Naive thymus-derived CD4-positive, alpha-beta T cell (primary cell): ENCODE data around the gene SPRY4. TPM values are rescaled to one million over a fixed set of nuclear protein-coding genes. Genes with fewer than 3 reads are reported as not detected.

Source experiments
- ATAC-seq: fragments of 150-1000 bp; cut with Tn5 transposase; 2 replicates; pipeline ENCODE4 v1.10.0; 2021; ENCODE audit warnings: mild to moderate bottlenecking, moderate library complexity
- CTCF ChIA-PET: fragments of 350-600 bp; sonication (Branson Sonifier 250); formaldehyde crosslinking; loops from one replicate; lab custom pipeline; 2021; ENCODE audit warnings: antibody characterized with exemption; lab: Charles Lee
- POLR2A ChIA-PET: fragments of 350-600 bp; sonication (Branson Sonifier 250); formaldehyde crosslinking; loops from one replicate; lab custom pipeline; 2021; ENCODE audit warnings: antibody characterized with exemption, inconsistent platforms; lab: Charles Lee
- DNase-seq, 9 donors: peaks; one replicate each; pipeline versions ENCODE4 v3.0.0 to v3.0.0-alpha.2; 2020 to 2022; ENCODE audit warnings: mixed read lengths in 1 of 9
- H3K27ac ChIP-seq: one replicate; pipeline ENCODE4 v1.7.0; 2013; ENCODE audit warnings: mild to moderate bottlenecking, low read depth, low read length, moderate library complexity
- H3K27me3 ChIP-seq, 2 donors: one replicate each; pipeline ENCODE4 v1.7.0; 2013; ENCODE audit warnings: low read length in 2 of 2, mild to moderate bottlenecking in 2 of 2, moderate library complexity in 2 of 2; ENCODE audit not compliant: control insufficient read depth in 2 of 2, insufficient read depth in 2 of 2
- H3K36me3 ChIP-seq, 3 experiments: 1 replicate in 2 of 3; 2 replicates in 1 of 3; pipeline ENCODE4 v1.7.0; 2013; ENCODE audit warnings: low read length in 3 of 3, mild to moderate bottlenecking in 3 of 3, moderate library complexity in 1 of 3; ENCODE audit not compliant: insufficient read depth in 3 of 3, control insufficient read depth in 2 of 3
- H3K4me1 ChIP-seq, 2 donors: one replicate each; pipeline ENCODE4 v1.7.0; 2013; ENCODE audit warnings: low read length in 2 of 2, mild to moderate bottlenecking in 2 of 2, moderate library complexity in 1 of 2; ENCODE audit not compliant: control insufficient read depth in 2 of 2, insufficient read depth in 2 of 2
- H3K4me3 ChIP-seq: 2 replicates; pipeline ENCODE4 v1.7.0; 2013; ENCODE audit warnings: mild to moderate bottlenecking, low read length
- H3K9me3 ChIP-seq, 3 experiments: 1 replicate in 2 of 3; 2 replicates in 1 of 3; pipeline ENCODE4 v1.7.0; 2013; ENCODE audit warnings: low read length in 3 of 3; ENCODE audit not compliant: control insufficient read depth in 2 of 3
- H3K27ac Mint-ChIP-seq, 9 donors: one replicate each; pipeline ENCODE4 v1.8.0; 2020 to 2022; ENCODE audit warnings: mixed read lengths in 9 of 9, mild to moderate bottlenecking in 8 of 9, moderate library complexity in 5 of 9, inconsistent platforms in 2 of 9
- H3K27me3 Mint-ChIP-seq, 5 donors: one replicate each; pipeline ENCODE4 v1.8.0; 2021 to 2022; ENCODE audit warnings: mixed read lengths in 5 of 5, mild to moderate bottlenecking in 1 of 5
- H3K36me3 Mint-ChIP-seq, 5 donors: one replicate each; pipeline ENCODE4 v1.8.0; 2020 to 2022; ENCODE audit warnings: mixed read lengths in 5 of 5, mild to moderate bottlenecking in 3 of 5, inconsistent platforms in 1 of 5
- H3K4me1 Mint-ChIP-seq, 7 donors: one replicate each; pipeline ENCODE4 v1.8.0; 2020 to 2022; ENCODE audit warnings: mixed read lengths in 7 of 7, mild to moderate bottlenecking in 3 of 7, inconsistent platforms in 1 of 7
- H3K4me3 Mint-ChIP-seq, 10 donors: one replicate each; pipeline ENCODE4 v1.8.0; 2020 to 2022; ENCODE audit warnings: mild to moderate bottlenecking in 10 of 10, mixed read lengths in 10 of 10, moderate library complexity in 6 of 10, inconsistent platforms in 2 of 10
- H3K9me3 Mint-ChIP-seq, 11 donors: one replicate each; pipeline ENCODE4 v1.8.0; 2020 to 2022; ENCODE audit warnings: mixed read lengths in 11 of 11, mild to moderate bottlenecking in 4 of 11, inconsistent platforms in 1 of 11, moderate library complexity in 1 of 11
- intact Hi-C, 2 donors: fragments of 100-400 bp; cut with micrococcal nuclease; formaldehyde crosslinking; loops; one replicate each; pipeline ENCODE4 v1.15.1; 2023
- polyA plus RNA-seq, 2 donors: library from polyadenylated mRNA; unstranded; fragments of 300-500 nt; fragmentation: Illumina TruSeq; gene quantifications; one replicate each; pipeline ENCODE4 v1.2.3, GENCODE V29; 2021
- total RNA-seq, 6 experiments: library from RNA in 5 of 6; stranded (reverse) in 5 of 6; gene quantifications; 1 replicate in 5 of 6; 2 replicates in 1 of 6; pipeline ENCODE4 v1.2.3 and lab custom pipeline; 2021 to 2026

Gene SPRY4
- total and polyA plus RNA-seq, 7 experiments from 2014 or later = 0.08 to 0.34 (median 0.11) TPM; not detected in 4

DNA sequence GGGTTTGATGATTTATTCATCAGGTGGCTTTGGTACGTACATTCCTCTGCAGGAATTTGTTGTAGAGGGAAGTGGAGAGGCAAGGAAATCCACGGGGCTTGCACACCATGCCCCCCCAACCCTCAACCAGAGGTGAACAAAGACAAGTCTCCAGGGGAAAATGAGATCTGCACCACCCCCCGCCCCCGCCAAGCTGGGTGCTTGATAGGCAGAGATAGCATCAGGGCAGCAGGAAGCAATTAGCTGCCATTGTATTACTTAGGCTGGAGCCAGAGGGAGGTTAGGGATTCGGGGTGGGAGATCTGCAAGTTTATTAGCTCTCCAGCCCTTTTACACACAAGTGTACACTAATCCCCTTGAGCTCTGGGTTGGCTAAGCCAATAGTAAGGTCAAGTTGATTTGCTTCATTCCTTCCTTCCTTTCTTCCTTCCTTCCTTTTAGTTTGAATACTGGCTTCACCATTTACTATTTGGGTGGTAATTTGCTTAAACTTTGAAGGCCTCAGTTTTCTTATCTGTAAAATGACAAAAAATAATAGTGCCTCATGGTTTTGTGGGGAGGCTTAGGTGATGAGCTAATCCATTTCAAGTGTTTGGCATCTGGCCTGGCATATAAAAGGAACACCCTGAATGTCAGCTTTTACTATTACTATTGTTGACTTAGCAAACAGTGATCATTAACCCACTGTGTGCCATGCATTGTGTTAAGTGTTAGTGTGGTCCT lies 34.1 kb downstream of the SPRY4 start:
- Histone ChIP-seq H3K4me1 (no peaks in the 10 kb centered on the region), H3K27me3 (no peaks in the 10 kb centered on the region), H3K27ac (no peak overlapping the region), H3K4me3 (no peak overlapping the region), H3K36me3 (no peaks in the 10 kb centered on the region), H3K9me3 (no peaks in the 10 kb centered on the region)
- CTCF ChIA-PET = no interaction called here
- no peak overlapping the region for H3K27ac Mint-ChIP-seq
- no peak for DNase-seq
- H3K9me3 Mint-ChIP-seq = peaks cover 0 to 2% (median 0%) of the 10 kb centered on the region in 11 donors
- intact Hi-C loops = no loop called here
- peaks cover 0 to 4% (median 0%) of the 10 kb centered on the region in 5 donors for H3K27me3 Mint-ChIP-seq
- H3K4me1 Mint-ChIP-seq = peaks cover 0 to 22% (median 8%) of the 10 kb centered on the region in 7 donors
- POLR2A ChIA-PET = no interaction called here
- ATAC-seq = no peak
- H3K36me3 Mint-ChIP-seq = no peaks in the 10 kb centered on the region
- H3K4me3 Mint-ChIP-seq = no peak overlapping the region

DNA sequence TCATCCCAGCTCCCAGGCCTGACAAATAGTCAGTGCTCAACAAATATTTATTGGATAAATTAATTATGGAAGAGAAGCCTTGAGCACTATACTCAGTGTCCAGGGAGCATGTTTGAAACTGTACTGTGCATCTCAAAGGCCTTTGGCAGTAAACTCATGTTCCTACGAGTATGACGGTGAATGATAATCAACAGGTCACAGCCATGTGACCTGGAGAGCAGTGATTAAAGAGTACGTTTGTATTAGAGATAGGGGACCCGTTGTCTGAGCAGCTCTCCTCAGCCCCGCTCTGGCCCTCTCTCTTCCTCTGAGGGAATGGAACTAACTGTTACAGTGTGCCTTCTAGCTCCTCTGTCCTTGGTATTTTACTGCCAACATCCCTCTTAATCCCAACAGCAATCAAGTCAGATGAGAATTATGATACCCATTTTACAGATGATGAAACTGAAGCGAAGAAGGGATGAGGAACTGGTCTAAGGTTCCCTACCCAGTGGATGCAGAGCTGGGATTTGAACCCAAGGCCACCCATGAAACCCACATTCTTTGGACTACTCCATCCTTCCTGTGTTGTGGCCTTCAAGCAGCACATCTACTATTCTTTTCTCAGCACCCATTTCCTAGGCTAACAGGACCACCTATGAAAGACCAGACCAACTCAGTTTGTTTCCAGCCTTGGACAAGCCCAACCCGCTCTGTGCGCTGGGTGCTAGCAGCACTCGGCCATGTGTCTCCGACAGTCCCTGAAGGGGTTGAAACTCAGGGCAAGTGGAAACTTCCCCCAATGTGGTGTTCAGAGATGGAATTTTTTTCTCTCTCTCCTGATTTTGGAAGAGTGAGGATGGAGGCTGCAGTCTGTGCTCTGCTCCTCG lies 34.9 kb downstream of the SPRY4 start:
- H3K4me1 Mint-ChIP-seq = peaks cover 0 to 22% (median 8%) of the 10 kb centered on the region in 7 donors
- ATAC-seq (no peak), DNase-seq (no peak)
- H3K36me3 Mint-ChIP-seq = no peaks in the 10 kb centered on the region
- intact Hi-C loops = no loop called here
- peaks cover 0 to 4% (median 0%) of the 10 kb centered on the region in 5 donors for H3K27me3 Mint-ChIP-seq
- Histone ChIP-seq H3K4me1 (no peaks in the 10 kb centered on the region), H3K4me3 (no peak overlapping the region), H3K27me3 (no peaks in the 10 kb centered on the region), H3K36me3 (no peaks in the 10 kb centered on the region), H3K9me3 (no peaks in the 10 kb centered on the region), H3K27ac (no peak overlapping the region)
- H3K4me3 Mint-ChIP-seq = no peak overlapping the region
- POLR2A ChIA-PET = no interaction called here
- CTCF ChIA-PET = no interaction called here
- no peak overlapping the region for H3K27ac Mint-ChIP-seq
- H3K9me3 Mint-ChIP-seq = peaks cover 0 to 2% (median 0%) of the 10 kb centered on the region in 11 donors

DNA sequence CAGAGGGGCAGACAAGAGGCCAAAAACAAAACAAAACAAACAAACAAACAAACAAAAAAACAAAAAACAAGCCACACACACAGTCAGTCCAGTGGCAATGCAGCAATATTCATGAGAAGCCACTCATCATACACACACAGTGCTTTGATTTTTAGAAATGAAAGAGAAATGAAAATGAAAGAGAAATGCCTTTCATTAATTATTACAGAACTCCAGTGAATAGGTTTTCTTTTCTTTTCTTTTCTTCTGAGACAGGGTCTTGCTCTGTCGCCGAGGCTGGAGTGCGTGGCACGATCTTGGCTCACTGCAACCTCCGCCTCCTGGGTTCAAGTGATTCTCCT lies 36.9 kb downstream of the SPRY4 start:
- H3K9me3 ChIP-seq = no peaks in the 10 kb centered on the region
- CTCF ChIA-PET = no interaction called here
- no peaks in the 10 kb centered on the region for H3K36me3 ChIP-seq
- ATAC-seq (no peak), DNase-seq (no peak)
- no peak overlapping the region for H3K4me3 Mint-ChIP-seq
- no peaks in the 10 kb centered on the region for H3K36me3 Mint-ChIP-seq
- POLR2A ChIA-PET = no interaction called here
- no peak overlapping the region for H3K27ac ChIP-seq
- H3K9me3 Mint-ChIP-seq = no peaks in the 10 kb centered on the region
- H3K27me3 Mint-ChIP-seq = peaks cover 0 to 3% (median 0%) of the 10 kb centered on the region in 5 donors
- H3K4me3 ChIP-seq = no peak overlapping the region
- intact Hi-C loops = no loop called here
- peak overlapping the region in 1 of 9 donors; percentile 47 for H3K27ac Mint-ChIP-seq
- H3K4me1 Mint-ChIP-seq = peaks cover 0 to 22% (median 8%) of the 10 kb centered on the region in 7 donors
- H3K4me1 ChIP-seq = no peaks in the 10 kb centered on the region
- H3K27me3 ChIP-seq = no peaks in the 10 kb centered on the region

GRCh38 chr5:142287096-142287972 lies 37.5 kb downstream of the SPRY4 start:
- CTCF ChIA-PET = no interaction called here
- intact Hi-C loops = no loop called here
- H3K9me3 ChIP-seq = no peaks in the 10 kb centered on the region
- peak overlapping the region in 1 of 10 donors; percentile 14 for H3K4me3 Mint-ChIP-seq
- H3K9me3 Mint-ChIP-seq = no peaks in the 10 kb centered on the region
- H3K27ac Mint-ChIP-seq = peak overlapping the region in 3 of 9 donors; percentile 10 to 76 (median 47)
- no peaks in the 10 kb centered on the region for H3K27me3 ChIP-seq
- peaks cover 0 to 3% (median 0%) of the 10 kb centered on the region in 5 donors for H3K27me3 Mint-ChIP-seq
- ATAC-seq (no peak), DNase-seq (no peak)
- no peaks in the 10 kb centered on the region for H3K36me3 ChIP-seq
- no peaks in the 10 kb centered on the region for H3K4me1 ChIP-seq
- H3K27ac ChIP-seq = no peak overlapping the region
- POLR2A ChIA-PET = no interaction called here
- peaks cover 0 to 22% (median 8%) of the 10 kb centered on the region in 7 donors for H3K4me1 Mint-ChIP-seq
- no peaks in the 10 kb centered on the region for H3K36me3 Mint-ChIP-seq
- no peak overlapping the region for H3K4me3 ChIP-seq

DNA sequence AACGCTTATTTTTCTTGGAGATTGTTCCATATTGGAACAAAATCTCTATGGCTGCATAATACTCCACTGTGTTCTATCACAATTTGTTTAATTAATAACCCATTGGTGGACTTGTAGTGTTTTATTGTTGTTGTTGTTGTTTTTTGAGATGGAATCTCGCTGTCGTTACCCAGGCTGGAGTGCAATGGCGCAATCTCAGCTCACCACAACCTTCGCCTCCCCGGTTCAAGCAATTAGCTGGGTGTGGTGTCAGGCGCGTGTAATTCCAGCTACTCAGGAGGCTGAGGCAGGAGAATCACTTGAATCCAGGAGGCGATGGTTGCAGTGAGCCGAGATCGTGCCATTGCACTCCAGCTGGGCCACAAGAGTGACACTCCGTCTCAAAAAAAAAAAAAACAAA lies 38.7 kb downstream of the SPRY4 start:
- no peak for DNase-seq
- Histone ChIP-seq H3K36me3 (no peaks in the 10 kb centered on the region), H3K4me3 (no peak overlapping the region), H3K27me3 (no peaks in the 10 kb centered on the region), H3K27ac (no peak overlapping the region), H3K9me3 (no peaks in the 10 kb centered on the region), H3K4me1 (no peaks in the 10 kb centered on the region)
- no peaks in the 10 kb centered on the region for H3K9me3 Mint-ChIP-seq
- peaks cover 0 to 22% (median 9%) of the 10 kb centered on the region in 7 donors for H3K4me1 Mint-ChIP-seq
- ATAC-seq = no peak
- no peak overlapping the region for H3K4me3 Mint-ChIP-seq
- H3K27ac Mint-ChIP-seq = peak overlapping the region in 1 of 9 donors; percentile 70
- CTCF ChIA-PET = interaction anchor here (0.7 kb wide), 1 partner anchor 35 kb away, joined by 3 read pairs; no protein-coding TSS in a partner anchor
- no peaks in the 10 kb centered on the region for H3K36me3 Mint-ChIP-seq
- POLR2A ChIA-PET = no interaction called here
- intact Hi-C loops = no loop called here
- H3K27me3 Mint-ChIP-seq = peaks cover 0 to 3% (median 0%) of the 10 kb centered on the region in 5 donors

- no peak for ATAC-seq
- Histone ChIP-seq H3K36me3 (no peaks in the 10 kb centered on the region), H3K4me1 (no peaks in the 10 kb centered on the region), H3K27ac (no peak overlapping the region), H3K9me3 (no peaks in the 10 kb centered on the region), H3K4me3 (no peak overlapping the region), H3K27me3 (no peaks in the 10 kb centered on the region)
- DNase-seq = no peak
- H3K4me3 Mint-ChIP-seq = no peak overlapping the region
- POLR2A ChIA-PET = no interaction called here
- intact Hi-C loops = no loop called here
- no peak overlapping the region for H3K27ac Mint-ChIP-seq
- H3K4me1 Mint-ChIP-seq = peaks cover 0 to 15% (median 8%) of the 10 kb centered on the region in 7 donors
- CTCF ChIA-PET = no interaction called here
- H3K27me3 Mint-ChIP-seq = peaks cover 0 to 2% (median 0%) of the 10 kb centered on the region in 5 donors
- H3K9me3 Mint-ChIP-seq = no peaks in the 10 kb centered on the region
- H3K36me3 Mint-ChIP-seq = no peaks in the 10 kb centered on the region
Observed at GRCh38 chr5:142283304-142283703, 41.5 kb downstream of the SPRY4 start.
